NB4 (cell line): ENCODE data around the gene WDR5.

ENCODE experiments used
- POLR2A ChIP-seq: IDR thresholded peaks from 2 replicates; pipeline ENCODE4 v1.6.1; 2011; ENCODE audit warnings: mild to moderate bottlenecking; ENCODE audit not compliant: insufficient read length; ENCODE audit errors: extremely low read depth
- TF ChIP-seq, protein P1 (sequence below): IDR thresholded peaks from one replicate; pipeline ENCODE4 v1.5.1; 2012; ENCODE audit warnings: low read depth, low read length

DNA sequence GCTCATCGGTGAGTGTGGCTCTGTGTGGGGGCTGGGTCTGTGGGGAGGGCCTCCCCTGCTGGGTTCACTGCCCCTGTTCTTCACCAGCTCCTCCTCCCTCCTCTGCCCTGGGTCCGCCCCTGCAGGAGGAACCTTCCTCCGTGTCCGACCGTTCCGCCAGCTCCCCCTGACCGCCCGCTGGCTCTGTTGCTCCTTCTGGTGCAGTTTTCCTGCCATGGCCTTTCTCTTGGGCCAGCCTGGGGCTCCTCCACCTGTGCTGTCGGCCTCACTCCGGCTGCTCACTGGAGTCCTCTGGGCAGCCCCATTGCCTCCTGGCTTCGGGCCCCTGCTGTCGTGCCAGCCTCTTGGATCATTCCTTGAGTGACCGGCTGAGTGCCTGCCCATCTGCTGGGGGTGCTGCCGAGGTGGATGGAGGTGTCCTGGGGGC, 16.2 kb downstream of the WDR5 start:
- TF ChIP-seq, protein P1, sequence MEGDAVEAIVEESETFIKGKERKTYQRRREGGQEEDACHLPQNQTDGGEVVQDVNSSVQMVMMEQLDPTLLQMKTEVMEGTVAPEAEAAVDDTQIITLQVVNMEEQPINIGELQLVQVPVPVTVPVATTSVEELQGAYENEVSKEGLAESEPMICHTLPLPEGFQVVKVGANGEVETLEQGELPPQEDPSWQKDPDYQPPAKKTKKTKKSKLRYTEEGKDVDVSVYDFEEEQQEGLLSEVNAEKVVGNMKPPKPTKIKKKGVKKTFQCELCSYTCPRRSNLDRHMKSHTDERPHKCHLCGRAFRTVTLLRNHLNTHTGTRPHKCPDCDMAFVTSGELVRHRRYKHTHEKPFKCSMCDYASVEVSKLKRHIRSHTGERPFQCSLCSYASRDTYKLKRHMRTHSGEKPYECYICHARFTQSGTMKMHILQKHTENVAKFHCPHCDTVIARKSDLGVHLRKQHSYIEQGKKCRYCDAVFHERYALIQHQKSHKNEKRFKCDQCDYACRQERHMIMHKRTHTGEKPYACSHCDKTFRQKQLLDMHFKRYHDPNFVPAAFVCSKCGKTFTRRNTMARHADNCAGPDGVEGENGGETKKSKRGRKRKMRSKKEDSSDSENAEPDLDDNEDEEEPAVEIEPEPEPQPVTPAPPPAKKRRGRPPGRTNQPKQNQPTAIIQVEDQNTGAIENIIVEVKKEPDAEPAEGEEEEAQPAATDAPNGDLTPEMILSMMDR, result no peak
- no peak for TF ChIP-seq POLR2A
